HG03439 (cell line): Measurements from ENCODE around the gene AOPEP.
"Not testable (repeated sequence)": the region's sequence is repeated elsewhere in the genome, so short reads cannot be mapped to it uniquely, and the experiment has no call there.

Experiments used
- ATAC-seq: cut with Tn5 transposase; IDR thresholded peaks from one replicate; pipeline ENCODE4 v1.9.1; 2021; ENCODE audit warnings: mild to moderate bottlenecking, moderate library complexity; ENCODE audit not compliant: unreplicated experiment

The AOPEP gene

DNA sequence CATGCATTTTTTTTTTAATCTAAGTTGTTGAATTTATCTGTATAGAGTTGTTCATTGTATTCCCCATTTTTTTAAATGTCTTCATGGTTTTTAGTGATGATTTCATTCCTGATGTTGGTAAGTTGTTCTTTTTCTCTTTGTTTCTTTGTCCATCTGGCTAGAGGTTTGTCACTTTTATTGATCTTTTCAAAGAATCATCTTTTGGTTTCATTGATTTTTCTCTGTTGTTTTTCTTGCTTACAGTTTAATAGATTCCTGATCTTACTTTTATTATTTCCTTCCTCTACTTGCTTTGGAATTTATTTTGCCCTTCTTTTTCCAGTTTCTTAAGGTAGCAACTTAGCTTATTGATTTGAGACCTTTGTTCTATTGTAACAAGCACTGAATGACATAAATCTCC, 114.2 kb downstream of the AOPEP start:
- ATAC-seq, result no peak

- ATAC-seq, result no peak
These were observed 116.6 kb downstream of the AOPEP start for GRCh38 chr9:94843134-94843533.

DNA sequence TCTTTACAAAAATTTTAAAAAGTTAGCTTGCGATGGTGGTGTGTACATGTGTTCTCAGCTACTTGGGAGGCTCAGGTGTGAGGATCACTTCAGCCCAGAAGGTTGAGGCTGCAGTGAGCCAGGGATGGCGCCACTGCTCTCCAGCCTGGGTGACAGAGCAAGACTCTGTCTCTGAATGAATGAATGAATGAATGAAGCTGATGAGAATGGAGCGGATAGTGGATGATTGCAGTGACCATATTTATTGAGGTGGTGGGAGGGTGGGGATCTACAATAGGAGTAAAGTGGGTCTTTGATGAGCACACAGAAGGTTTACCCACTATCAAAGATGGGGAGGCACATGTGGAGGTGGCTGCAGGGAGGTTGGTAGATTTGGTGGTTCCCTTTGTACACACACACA, 120.2 kb downstream of the AOPEP start:
- no peak for ATAC-seq

GRCh38 chr9:94847486-94847885, 121.0 kb downstream of the AOPEP start:
- no peak for ATAC-seq

DNA sequence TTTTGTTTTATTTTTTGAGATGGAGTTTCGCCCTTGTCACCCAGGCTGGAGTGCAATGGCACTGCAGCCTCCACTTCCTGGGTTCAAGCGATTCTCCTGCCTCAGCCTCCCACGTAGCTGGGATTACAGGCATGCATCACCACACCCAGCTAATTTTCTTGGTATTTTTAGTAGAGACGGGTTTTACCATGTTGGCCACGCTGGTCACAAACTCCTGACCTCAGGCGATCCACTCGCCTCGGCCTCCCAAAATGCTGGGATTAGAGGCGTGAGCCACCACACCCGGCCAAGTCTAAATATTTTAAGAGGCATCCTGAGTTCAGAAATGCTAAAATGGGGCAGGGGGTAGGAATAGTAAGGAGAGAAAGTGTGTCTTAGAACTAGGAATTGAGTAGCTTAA, 122.3 kb downstream of the AOPEP start:
- not testable (repeated sequence) for ATAC-seq

GRCh38 chr9:94850540-94851434, 124.3 kb downstream of the AOPEP start:
- no peak for ATAC-seq

DNA sequence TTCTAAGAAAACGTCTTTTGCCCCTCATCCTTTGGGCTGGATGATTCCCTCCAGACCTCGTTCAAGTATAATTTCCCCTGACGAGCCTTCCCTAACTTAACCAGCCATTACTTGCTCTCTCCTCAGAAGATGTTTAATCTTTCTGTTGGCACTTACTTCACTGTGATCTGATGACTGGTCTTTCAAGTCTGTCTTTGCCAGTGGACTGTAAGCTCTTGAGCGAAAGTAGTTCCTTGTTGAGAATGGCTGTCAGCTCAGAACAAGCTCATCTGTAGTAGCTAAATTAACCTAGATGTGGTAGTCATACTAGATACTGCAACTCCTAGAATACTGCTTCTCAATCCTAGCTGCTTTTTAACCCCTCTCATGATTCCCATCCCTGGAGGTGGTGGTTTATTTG, 125.0 kb downstream of the AOPEP start:
- ATAC-seq, result no peak

- ATAC-seq, result no peak
These were observed 125.4 kb downstream of the AOPEP start for GRCh38 chr9:94851892-94852291.

- no peak for ATAC-seq
These were observed 125.9 kb downstream of the AOPEP start for GRCh38 chr9:94852373-94852772.

DNA sequence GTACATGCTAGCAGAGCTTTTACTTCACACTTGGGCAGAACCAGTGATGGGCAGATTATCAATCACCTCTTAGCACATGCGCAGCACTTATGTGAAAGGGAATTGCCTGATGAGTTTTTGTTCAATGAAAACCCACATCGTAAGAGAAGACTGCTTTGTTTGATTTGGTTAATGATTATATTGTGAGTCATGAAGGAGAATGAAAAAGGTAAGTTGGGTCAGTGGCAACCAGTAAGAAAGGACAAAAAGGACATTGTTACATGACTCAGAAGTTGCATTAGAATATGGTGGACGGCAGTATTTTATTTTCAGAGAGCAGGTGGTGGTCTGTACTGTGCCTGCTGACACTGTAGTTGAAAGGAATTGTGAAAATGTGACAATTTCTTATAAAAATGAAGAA, 127.4 kb downstream of the AOPEP start:
- ATAC-seq, result no peak

DNA sequence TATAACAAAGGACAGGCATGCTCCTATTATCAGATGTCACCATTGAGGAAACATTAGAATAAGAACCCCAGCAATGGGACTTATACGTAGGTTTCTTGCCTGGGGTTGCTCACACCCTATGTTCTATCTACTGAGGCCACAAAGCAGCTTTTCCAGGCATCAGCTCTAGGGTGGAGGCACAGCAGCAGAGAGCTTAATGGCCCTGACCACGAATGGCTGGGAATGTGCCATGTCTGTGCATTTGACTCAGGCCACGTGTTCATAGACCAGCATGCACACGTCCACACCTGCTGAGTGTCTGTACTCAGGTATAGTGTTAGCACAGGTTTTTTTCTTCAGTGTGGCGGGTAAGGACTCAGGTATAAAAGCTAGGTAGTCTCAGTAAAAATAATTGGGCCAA, 129.4 kb downstream of the AOPEP start:
- ATAC-seq, result no peak

- no peak for ATAC-seq
These were observed 131.3 kb downstream of the AOPEP start for GRCh38 chr9:94857791-94858190.

DNA sequence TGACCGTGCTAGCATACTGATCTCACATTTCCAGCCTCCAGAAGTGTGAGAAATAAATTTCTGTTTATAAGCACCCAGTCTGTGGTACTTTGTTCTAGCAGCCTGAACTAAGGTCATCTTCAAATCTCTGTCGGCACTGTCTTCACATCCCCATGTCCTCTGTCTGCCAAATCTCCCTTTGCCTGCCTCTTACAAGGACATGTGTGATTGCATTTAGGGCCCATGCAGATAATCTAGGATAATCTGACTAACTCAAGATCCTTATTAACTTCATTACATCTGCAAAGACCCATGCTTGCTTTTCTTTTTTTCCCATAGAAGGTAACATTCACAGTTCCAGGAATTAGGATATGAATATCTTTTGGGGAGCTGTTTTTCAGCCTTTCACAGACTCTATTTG, 132.7 kb downstream of the AOPEP start:
- no peak for ATAC-seq

GRCh38 chr9:94859891-94860290, 133.4 kb downstream of the AOPEP start:
- no peak for ATAC-seq

DNA sequence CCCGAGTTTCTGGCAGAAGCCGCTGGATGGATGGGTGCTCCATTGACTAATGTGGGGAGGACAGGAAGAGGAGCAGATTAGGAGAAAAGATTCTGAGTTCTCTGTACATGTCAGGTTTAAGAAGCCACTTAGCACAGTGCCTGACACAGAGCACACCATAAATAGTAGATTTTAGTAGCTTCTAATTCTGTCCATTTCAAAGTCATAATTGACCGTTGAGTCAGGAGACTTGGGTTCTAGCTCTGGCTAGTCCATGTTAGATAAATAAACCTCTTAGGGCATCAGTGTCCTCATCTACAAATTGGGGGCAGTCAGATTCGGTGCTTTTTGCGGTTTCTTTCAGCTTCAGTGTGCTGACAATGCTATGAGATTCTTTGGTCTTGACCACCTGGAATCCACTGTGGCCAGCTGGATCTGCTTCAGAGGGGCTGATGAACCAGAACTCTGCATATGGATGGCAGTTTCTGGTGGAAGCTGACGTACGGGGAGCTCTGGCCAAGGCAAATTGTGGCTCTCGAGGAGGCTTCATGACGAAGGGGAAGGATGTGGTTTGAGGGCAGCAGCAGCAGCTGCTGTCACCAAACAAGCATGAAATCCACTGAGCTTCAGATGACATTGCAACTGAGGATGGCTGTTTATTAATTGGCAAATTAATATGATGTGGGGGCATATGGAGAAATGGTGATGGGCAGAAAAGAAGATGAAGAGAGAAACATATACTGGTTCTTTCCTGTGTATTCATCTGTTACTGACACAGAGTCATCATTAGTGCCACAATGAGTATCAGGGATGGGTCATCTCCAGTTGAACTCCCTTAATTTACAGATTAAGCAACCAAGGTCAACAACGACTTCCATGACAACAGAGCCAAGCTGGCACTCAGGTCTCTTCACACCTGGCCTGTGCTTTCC, 134.4 kb downstream of the AOPEP start:
- ATAC-seq, result peak; percentile 90

DNA sequence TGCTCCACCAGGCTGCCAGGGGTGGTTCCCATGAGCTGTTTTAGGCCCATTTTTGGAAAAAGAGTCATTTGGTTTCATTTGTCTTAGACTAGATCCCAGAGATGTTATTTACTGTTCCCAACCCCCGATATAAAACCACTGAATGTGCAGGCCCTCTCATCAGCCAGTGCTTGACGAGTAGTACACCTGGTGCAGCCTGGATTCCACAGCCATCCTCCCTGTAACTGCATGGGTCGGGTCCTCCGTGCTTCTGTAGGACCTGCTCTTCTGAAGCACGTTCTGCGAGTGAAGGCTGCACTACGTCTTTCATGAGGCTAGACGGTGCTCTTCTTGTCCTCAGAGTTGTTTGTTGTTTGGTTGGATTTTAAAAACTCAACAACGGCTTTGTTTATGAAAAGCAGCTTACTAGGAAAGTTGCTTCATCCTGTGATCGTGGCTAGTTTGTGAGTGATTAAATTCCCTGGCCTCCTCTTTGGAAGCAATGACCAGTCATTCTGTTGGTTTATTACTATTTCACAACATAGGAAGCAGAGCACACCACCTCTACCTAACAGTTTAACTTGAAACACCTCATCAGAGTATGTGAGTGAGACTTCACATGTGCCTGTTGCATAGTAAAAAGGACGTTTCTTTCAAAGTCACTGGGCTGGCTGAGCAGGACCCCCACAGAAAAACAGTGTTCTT, 135.2 kb downstream of the AOPEP start:
- no peak for ATAC-seq

DNA sequence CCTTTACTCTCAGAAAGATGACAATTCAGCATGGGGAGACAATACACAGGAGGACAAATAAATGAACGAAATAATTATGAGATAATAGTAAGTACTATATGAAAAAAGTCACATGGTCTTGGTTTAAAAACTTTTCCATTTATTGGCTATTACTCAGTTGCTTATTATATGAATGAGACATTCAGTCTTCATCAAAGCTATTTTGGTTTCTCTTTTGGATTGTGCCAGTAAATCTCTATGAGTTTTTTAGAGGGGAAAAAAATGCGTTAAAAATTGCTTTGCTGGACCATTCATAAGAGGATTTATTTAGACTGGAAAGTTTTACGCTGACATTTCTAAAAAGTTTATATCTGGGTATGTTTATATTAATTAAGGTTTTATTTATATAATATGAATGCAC, 137.7 kb downstream of the AOPEP start:
- no peak for ATAC-seq

DNA sequence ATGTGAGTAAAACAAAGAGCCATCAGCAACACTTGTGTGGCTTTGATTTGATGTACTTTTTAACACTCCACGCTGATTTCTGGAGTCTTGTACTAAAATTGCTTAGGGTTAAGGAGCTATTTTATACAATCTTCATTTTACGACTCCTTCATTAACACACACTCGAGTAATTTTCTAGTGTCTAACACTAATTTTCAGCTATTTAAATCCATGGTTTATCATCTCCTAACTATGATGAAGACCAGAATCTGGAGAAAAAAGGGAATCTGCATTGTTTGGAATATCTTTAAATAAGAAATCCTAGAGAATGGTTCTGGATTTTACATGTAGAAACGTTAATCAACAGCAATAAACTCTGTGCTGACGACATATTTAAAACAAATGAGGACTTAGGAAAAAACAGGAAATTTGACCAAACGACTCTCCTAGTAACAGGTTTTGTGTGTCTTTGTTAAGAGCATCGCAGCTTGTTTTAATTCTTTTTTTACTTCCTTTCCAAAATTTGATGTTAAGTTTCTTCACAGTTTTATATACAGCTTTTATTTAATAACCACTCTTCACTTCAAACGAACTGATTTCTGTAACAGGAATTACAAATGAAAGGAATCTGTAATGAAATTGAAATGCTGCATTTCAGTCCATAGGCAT, 138.5 kb downstream of the AOPEP start:
- ATAC-seq, result no peak

DNA sequence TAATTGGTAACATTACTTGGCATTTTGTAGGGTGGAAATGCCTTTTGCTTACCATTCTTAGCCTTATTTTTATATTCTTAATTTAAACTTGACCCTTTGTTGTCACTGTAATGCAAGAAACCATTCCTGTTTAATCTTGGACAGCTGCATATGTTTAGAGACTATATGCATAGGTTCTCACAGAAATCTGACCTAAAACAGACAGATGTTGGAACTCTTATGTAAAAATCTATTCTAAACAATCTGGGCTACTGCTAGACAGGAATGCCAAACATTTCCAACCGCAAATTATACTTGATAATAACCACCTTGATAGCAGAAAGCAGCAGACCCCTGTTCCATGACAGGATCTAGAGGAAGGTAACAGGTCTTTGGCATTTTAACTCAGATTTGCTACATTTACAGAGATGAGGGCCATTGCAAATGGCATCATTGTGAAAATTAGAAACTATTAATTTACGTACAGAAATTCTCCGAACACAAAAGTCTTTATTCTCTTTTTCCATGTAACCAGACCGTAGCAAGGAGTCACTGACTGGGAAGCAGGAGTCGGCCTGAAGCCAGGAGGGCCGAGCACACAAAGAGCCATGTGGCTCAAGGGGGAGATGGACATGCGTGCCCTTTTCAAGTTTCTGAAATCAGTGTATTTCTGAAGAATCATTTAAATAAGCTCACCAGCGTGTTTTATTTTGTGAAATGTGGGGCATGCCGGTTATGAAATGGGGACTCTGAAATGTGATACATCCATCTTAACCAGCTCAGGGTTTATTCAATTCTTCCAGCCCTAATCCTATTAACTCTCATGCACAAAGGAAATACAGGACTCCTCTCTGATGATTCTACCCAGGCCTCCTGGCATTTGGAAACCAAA, 139.3 kb downstream of the AOPEP start:
- no peak for ATAC-seq

DNA sequence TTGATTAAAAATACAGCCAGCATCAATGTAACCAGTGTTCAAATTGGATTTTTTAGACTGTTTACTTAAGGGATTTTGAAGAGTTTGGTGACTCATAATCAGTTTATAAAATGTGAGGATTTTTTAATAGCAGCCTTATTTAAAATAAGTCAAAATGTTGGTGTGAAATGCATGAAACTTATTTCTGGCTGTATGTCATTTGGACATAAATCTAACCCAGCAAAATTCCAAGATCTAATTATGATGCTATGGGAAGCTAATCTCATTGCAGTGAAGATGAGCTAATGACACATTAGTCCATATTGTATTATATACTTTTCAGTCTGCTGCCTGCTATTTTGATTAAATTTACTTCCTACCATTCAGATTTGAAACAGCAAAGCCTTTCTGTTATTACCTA, 140.3 kb downstream of the AOPEP start:
- ATAC-seq, result no peak
